A549 treated with Hydrocortisone at 1 μM for 4 hours (cell line): ENCODE results near the gene ZNF688. TPM values are rescaled to one million over a fixed set of nuclear protein-coding genes. Genes with fewer than 3 reads are reported as not detected.

Experiments used
- total RNA-seq: library from RNA; stranded (reverse); fragments of 200-300 nt; extraction: Qiagen RNA extraction; gene quantifications from 5 replicates; pipeline ENCODE4 v1.2.3, GENCODE V29; 2022

Gene ZNF688
- 5.9 to 6.7 TPM (median 6.1 TPM) in 5 replicates for total RNA-seq

DNA sequence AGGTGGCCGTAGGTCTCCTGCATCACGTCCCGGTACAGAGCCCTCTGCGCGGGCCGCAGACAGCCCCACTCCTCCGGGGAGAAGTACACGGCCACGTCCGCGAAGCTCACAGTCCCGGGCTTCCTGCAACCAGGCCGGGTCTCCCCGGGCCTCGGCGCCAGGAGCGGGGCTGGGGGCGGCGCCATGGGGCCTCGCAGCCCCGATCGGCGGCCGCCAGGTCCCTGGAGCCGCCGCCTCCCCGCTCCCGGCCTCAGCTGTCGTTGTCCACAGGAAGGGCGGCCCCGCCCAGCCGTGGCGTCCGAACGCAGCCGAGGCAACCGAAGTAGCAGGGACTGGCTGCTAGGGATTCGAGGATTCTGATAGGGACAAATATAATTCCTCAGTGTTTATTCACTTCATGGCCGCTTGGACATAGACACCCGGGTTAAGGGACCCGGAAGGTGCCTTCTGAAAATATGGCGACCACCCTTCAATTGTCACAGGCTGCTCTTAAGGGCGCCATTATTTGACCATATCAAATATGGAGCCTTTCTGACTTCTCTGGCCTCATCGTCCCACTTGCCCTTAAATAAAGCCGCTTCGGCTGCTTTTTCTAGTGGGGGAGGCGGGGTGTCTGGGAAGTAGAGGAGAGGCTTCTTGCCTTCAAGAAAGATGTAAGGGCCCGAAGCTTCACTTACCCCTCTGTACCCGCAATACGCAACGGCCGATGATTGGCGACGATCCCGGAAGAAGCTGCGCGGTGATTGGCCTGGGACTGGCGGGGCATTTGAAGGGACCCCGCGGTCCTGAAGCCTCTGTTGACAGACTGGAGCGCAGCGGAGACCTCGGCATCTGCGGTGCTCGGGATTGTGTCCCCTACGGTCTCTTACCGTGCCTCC is at the start of gene ZNF688:
Gene ZNF688 (minus strand): TSS at position 270 of the 878 bp plus-strand sequence. CDS start 85 bp downstream, at position 185.

GRCh38 chr16:30609926-30610839 is 38.7 kb upstream of the ZNF688 start, which contains the start of gene ZNF689:
Gene ZNF689, minus strand, starts transcription at chr16:30610389. Its CDS starts 348 bp downstream, at chr16:30610041.

GRCh38 chr16:30585400-30586191 is 14.1 kb upstream of the ZNF688 start, which contains the start of gene ZNF785:
Gene ZNF785, minus strand, starts transcription at chr16:30585697. Its CDS starts 86 bp downstream, at chr16:30585611.

GRCh38 chr16:30557957-30558788 is 13.3 kb downstream of the ZNF688 start, which contains the start of gene ZNF764:
Gene ZNF764, minus strand, starts transcription at chr16:30558374. Its CDS starts 192 bp downstream, at chr16:30558182.

GRCh38 chr16:30534368-30535105 is 37.0 kb downstream of the ZNF688 start, which contains the start of gene ZNF747:
Gene ZNF747, minus strand, starts transcription at chr16:30534858. Its CDS starts 179 bp downstream, at chr16:30534679.

GRCh38 chr16:30526137-30526822 is 45.2 kb downstream of the ZNF688 start, which contains the start of gene ZNF768:
Gene ZNF768, minus strand, starts transcription at chr16:30526566. Its CDS starts 153 bp downstream, at chr16:30526413.

Other genes starting within 250 kb of the ZNF688 start
- gene CD2BP2, start 216.4 kb downstream of the ZNF688 start, total RNA-seq = 61.2 to 68.0 TPM (median 65.7 TPM) in 5 replicates
- 26.1 to 31.4 TPM (median 28.8 TPM) in 5 replicates for gene TBC1D10B, start 201.2 kb downstream of the ZNF688 start, total RNA-seq
- 0.39 to 0.67 TPM in 2 of 5 replicates, not detected in the others for gene MYL11, start 196.9 kb downstream of the ZNF688 start, total RNA-seq
- 0.97 to 2.6 TPM (median 2.1 TPM) in 5 replicates for gene SEPTIN1, start 189.2 kb downstream of the ZNF688 start, total RNA-seq
- 12.3 to 13.4 TPM (median 12.9 TPM) in 5 replicates for gene ZNF48, start 176.3 kb downstream of the ZNF688 start, total RNA-seq
- 2.9 to 6.5 TPM (median 5.4 TPM) in 5 replicates for gene ZNF771, start 164.1 kb downstream of the ZNF688 start, total RNA-seq
- gene DCTPP1, start 141.7 kb downstream of the ZNF688 start, total RNA-seq = 106 to 133 TPM (median 129 TPM) in 5 replicates
- gene SEPHS2, start 125.8 kb downstream of the ZNF688 start, total RNA-seq = 45.4 to 50.6 TPM (median 46.4 TPM) in 5 replicates
- gene ITGAL, start 99.0 kb downstream of the ZNF688 start, total RNA-seq = 0.03 to 0.18 TPM (median 0.09 TPM) in 5 replicates
- gene ZNF768, start 45.1 kb downstream of the ZNF688 start, total RNA-seq = 43.1 to 47.3 TPM (median 44.9 TPM) in 5 replicates
- 4.0 to 5.0 TPM (median 4.5 TPM) in 5 replicates for gene ZNF747, start 36.9 kb downstream of the ZNF688 start, total RNA-seq
- 5.1 to 6.1 TPM (median 5.6 TPM) in 5 replicates for gene ZNF764, start 13.3 kb downstream of the ZNF688 start, total RNA-seq
- not detected in 5 replicates for gene ZNF785, start 14.0 kb upstream of the ZNF688 start, total RNA-seq
- 7.5 to 9.3 TPM (median 8.4 TPM) in 5 replicates for gene ZNF689, start 38.7 kb upstream of the ZNF688 start, total RNA-seq
- 19.7 to 26.6 TPM (median 24.4 TPM) in 5 replicates for gene PRR14, start 79.2 kb upstream of the ZNF688 start, total RNA-seq
- 35.0 to 40.4 TPM (median 39.7 TPM) in 5 replicates for gene FBRS, start 86.7 kb upstream of the ZNF688 start, total RNA-seq
- 12.3 to 22.3 TPM (median 21.9 TPM) in 5 replicates for gene SRCAP, start 127.5 kb upstream of the ZNF688 start, total RNA-seq
- 21.9 to 27.8 TPM (median 25.2 TPM) in 5 replicates for gene PHKG2, start 176.7 kb upstream of the ZNF688 start, total RNA-seq
- gene CFAP119, start 190.3 kb upstream of the ZNF688 start, total RNA-seq = 5.2 to 9.2 TPM (median 8.2 TPM) in 5 replicates
- 77.1 to 81.7 TPM (median 80.2 TPM) in 5 replicates for gene RNF40, start 190.6 kb upstream of the ZNF688 start, total RNA-seq
- gene ZNF629, start 215.5 kb upstream of the ZNF688 start, total RNA-seq = 16.2 to 21.3 TPM (median 17.3 TPM) in 5 replicates